Measurements from ENCODE around the gene PIWIL4.

The PIWIL4 gene

DNA sequence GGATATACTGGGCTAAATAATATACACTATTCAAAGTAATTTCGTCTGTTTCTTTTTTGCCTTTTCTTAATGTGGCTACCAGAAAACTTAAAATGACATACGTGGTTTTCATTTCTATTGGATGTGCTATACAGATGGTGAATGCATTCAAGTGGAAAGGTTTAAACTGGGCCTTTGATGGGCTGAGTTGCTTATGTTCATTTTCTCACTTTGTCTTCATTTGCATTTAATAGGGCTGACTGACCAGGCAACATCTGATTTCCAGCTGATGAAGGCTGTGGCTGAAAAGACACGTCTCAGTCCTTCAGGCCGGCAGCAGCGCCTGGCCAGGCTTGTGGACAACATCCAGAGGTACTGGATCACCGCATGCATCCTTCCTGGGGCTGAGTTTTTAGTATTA lies 27.9 kb downstream of the PIWIL4 start:
- Histone ChIP-seq H3K36me3 (ENCODE audit: control insufficient read depth, insufficient read depth, low read length) (no peaks in the 10 kb centered on the region), H3K27me3 (replicated peaks; ENCODE audit: control insufficient read depth, insufficient read depth, low read length) (no peaks in the 10 kb centered on the region), H3K4me3 (replicated peaks; ENCODE audit: low read depth, low read length) (no peak overlapping the region)
- DNase-seq (ENCODE audit: extremely low read depth, insufficient read length), result no peak
- TF ChIP-seq, protein P1, sequence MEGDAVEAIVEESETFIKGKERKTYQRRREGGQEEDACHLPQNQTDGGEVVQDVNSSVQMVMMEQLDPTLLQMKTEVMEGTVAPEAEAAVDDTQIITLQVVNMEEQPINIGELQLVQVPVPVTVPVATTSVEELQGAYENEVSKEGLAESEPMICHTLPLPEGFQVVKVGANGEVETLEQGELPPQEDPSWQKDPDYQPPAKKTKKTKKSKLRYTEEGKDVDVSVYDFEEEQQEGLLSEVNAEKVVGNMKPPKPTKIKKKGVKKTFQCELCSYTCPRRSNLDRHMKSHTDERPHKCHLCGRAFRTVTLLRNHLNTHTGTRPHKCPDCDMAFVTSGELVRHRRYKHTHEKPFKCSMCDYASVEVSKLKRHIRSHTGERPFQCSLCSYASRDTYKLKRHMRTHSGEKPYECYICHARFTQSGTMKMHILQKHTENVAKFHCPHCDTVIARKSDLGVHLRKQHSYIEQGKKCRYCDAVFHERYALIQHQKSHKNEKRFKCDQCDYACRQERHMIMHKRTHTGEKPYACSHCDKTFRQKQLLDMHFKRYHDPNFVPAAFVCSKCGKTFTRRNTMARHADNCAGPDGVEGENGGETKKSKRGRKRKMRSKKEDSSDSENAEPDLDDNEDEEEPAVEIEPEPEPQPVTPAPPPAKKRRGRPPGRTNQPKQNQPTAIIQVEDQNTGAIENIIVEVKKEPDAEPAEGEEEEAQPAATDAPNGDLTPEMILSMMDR (IDR thresholded peaks at IDR 0.05; ENCODE audit: insufficient read depth, low read length, poor library complexity, severe bottlenecking), result no peak

DNA sequence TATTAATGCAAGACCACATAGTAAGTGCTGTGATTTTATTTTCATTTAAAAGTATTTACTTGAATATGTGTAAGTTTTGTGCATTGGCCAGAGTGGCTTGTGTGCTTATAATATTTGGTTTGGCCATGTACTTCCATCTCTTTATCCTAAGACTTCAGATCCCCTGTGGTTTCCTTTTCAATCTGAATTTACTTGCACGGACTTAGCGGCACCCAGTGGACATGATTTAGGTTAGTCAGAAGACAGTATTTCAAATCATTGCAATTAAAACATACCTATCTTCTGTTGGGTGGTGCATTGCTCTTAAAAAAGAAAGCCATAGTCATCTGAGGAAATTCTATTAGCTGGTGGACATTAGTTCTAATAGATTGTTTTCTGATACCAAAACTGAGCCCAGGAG lies 30.7 kb downstream of the PIWIL4 start:
- no peak for DNase-seq (ENCODE audit: extremely low read depth, insufficient read length)
- no peaks in the 10 kb centered on the region for H3K27me3 ChIP-seq (replicated peaks; ENCODE audit: control insufficient read depth, insufficient read depth, low read length)
- H3K36me3 ChIP-seq (ENCODE audit: control insufficient read depth, insufficient read depth, low read length), result no peaks in the 10 kb centered on the region
- H3K4me3 ChIP-seq (replicated peaks; ENCODE audit: low read depth, low read length), result no peak overlapping the region
- TF ChIP-seq, protein P1 (IDR thresholded peaks at IDR 0.05; ENCODE audit: insufficient read depth, low read length, poor library complexity, severe bottlenecking), result peak; percentile 11

DNA sequence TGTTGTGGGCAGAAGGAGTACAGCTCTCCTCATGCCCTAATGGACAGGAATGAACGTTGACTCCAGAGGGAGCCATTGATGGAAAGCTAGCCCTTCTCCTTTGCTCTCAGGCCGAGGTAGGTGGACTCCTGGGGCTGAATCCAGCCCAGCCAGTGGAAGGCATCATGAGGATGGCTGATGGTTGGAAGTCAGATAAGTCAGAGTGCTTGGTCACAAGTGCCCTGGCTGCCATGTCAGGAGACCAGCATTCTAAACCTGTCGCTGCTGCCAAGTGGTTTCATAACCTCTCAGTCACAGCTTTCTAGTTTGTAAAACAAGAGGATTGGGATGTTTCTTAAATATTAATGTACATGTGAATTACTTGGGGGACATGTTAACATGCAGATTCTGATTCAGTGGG lies 32.3 kb downstream of the PIWIL4 start:
- no peak for DNase-seq (ENCODE audit: extremely low read depth, insufficient read length)
- no peaks in the 10 kb centered on the region for H3K36me3 ChIP-seq (ENCODE audit: control insufficient read depth, insufficient read depth, low read length)
- TF ChIP-seq, protein P1 (IDR thresholded peaks at IDR 0.05; ENCODE audit: insufficient read depth, low read length, poor library complexity, severe bottlenecking), result no peak

DNA sequence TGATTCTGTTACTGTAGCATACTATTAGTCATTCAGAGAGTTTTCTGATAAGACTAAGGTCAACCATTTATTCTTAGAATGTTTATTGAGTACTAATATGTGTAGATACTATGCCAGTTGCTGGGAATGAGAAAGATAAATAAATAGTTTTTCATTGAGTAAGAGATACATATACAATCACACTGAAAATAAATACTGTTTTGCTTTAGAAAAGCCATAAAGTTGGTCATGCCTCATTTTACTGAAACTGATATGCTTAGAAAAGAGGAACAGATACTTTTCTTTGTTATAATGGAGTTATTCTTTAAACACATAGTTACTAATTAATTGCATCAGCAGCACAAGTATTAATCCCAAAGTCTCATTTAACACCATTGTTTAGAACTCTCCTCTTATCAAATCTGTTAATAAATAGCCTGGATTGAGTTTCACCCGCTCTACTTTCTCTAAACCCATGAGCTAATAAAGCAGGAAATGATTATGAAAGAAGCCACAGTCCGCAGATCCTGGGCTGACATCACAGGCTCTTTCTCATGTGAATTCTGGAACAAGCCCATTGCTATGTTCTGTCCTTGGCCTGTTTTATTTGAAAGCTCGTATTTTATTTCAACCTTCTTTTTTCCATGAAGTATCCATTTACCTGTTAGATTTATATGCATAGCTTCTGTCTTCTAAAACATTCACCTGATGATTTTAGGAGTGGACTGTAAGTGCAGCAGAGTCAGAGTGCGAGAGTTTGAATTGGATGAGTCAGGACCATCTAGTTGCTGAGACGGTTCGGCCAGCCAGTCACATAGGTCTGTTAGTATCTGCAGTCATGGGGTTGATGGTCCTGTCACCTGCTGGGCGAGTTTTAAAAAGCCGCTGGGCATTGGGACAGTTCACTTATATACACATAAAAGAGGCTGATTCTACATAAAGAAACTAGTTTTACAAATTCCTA lies 35.5 kb downstream of the PIWIL4 start:
- TF ChIP-seq, protein P1 (IDR thresholded peaks at IDR 0.05; ENCODE audit: insufficient read depth, low read length, poor library complexity, severe bottlenecking), result peak; percentile 45
- Histone ChIP-seq H3K4me3 (replicated peaks; ENCODE audit: low read depth, low read length) (no peak overlapping the region), H3K36me3 (ENCODE audit: control insufficient read depth, insufficient read depth, low read length) (no peaks in the 10 kb centered on the region), H3K27me3 (replicated peaks; ENCODE audit: control insufficient read depth, insufficient read depth, low read length) (no peaks in the 10 kb centered on the region)
- DNase-seq (ENCODE audit: extremely low read depth, insufficient read length), result peak; percentile 42

More for the DNA sequence above, 32.3 kb downstream of the PIWIL4 start:
- Histone ChIP-seq H3K27me3 (replicated peaks; ENCODE audit: control insufficient read depth, insufficient read depth, low read length) (no peaks in the 10 kb centered on the region), H3K4me3 (replicated peaks; ENCODE audit: low read depth, low read length) (no peak overlapping the region)

DNA sequence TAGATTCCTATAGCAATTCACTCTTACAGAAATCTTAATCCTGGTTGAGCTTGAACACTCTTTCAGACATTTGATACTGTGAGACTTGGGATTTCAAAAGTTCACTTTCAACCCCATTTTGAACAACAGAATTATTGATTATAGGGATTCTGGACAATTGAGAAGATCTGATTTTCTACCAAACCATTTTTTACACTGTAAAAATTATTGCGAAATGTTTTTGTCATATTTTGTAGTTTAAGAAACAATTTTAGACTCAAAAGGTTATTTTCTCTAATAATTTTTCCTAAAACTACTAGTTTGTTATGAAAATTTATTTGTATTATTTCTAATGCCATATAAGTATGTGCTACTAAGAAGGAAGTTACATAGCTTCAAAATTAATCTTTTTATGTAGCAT lies 36.4 kb downstream of the PIWIL4 start:
- no peaks in the 10 kb centered on the region for H3K27me3 ChIP-seq (replicated peaks; ENCODE audit: control insufficient read depth, insufficient read depth, low read length)
- no peak for DNase-seq (ENCODE audit: extremely low read depth, insufficient read length)
- TF ChIP-seq, protein P1 (IDR thresholded peaks at IDR 0.05; ENCODE audit: insufficient read depth, low read length, poor library complexity, severe bottlenecking), result no peak
- no peaks in the 10 kb centered on the region for H3K36me3 ChIP-seq (ENCODE audit: control insufficient read depth, insufficient read depth, low read length)
- no peak overlapping the region for H3K4me3 ChIP-seq (replicated peaks; ENCODE audit: low read depth, low read length)

All from GM06990 (cell line).